Measurements from ENCODE around the gene OSER1.

OSER1 gene

GRCh38 chr20:44186674-44187053 is 23.9 kb downstream of the OSER1 start:
- H3K23ac ChIP-seq (ENCODE audit: low read length): no peak overlapping the region
- H2BK5ac ChIP-seq (ENCODE audit: low read depth, low read length, poor library complexity): peak overlapping the region; percentile 94
- peak overlapping the region; percentile 63 for H2AK5ac ChIP-seq (ENCODE audit: low read length)
- H3K36me3 ChIP-seq (ENCODE audit: control insufficient read depth in 1 of 2, insufficient read depth in 2 of 2, low read length in 2 of 2): no peaks in the 10 kb centered on the region
- DNase-seq: no peak
- H3K14ac ChIP-seq (ENCODE audit: low read length): peak overlapping the region; percentile 83
- H3K79me1 ChIP-seq (ENCODE audit: low read length): peaks cover 45% of the 10 kb centered on the region
- WGBS (ENCODE audit: extremely low coverage, insufficient coverage, insufficient read length): no CpG with 5 or more reads among the region's 14 CpGs
- peak overlapping the region; percentile 92 for H4K91ac ChIP-seq (ENCODE audit: low read depth, low read length)
- peak overlapping the region; percentile 69 for H3K4me2 ChIP-seq (ENCODE audit: low read length)
- peak overlapping the region; percentile 9 for H4K12ac ChIP-seq (ENCODE audit: low read depth, low read length)
- H3K9ac ChIP-seq (ENCODE audit: low read length): peak overlapping the region; percentile 67
- peak overlapping the region; percentile 75 for H3K4me3 ChIP-seq (ENCODE audit: low read depth, low read length)
- H3K9me3 ChIP-seq (ENCODE audit: insufficient read depth, low read depth, low read length): no peaks in the 10 kb centered on the region
- peak overlapping the region; percentile 68 for H4K8ac ChIP-seq (ENCODE audit: low read depth, low read length)
- H2BK120ac ChIP-seq (ENCODE audit: insufficient read depth, low read length, poor library complexity): peak overlapping the region; percentile 81
- H3K4ac ChIP-seq (ENCODE audit: low read depth, low read length): peak overlapping the region; percentile 73
- H3K27ac ChIP-seq (ENCODE audit: low read depth, low read length): peak overlapping the region; percentile 99
- H3K4me1 ChIP-seq (ENCODE audit: control insufficient read depth in 1 of 2, insufficient read depth in 2 of 2, low read length in 2 of 2): peaks cover 29 to 51% of the 10 kb centered on the region in 2 experiments
- H3K79me2 ChIP-seq (ENCODE audit: control insufficient read depth, insufficient read depth, low read length, poor library complexity): peaks cover 19% of the 10 kb centered on the region
- no peaks in the 10 kb centered on the region for H3K27me3 ChIP-seq (ENCODE audit: insufficient read depth, low read length)
- H2BK12ac ChIP-seq (ENCODE audit: low read length): peak overlapping the region; percentile 66
- peak overlapping the region; percentile 63 for H3K18ac ChIP-seq (ENCODE audit: low read length)
- H2AFZ ChIP-seq (ENCODE audit: insufficient read depth, low read length, poor library complexity): peak overlapping the region; percentile 19

GRCh38 chr20:44186201-44186600 is 24.4 kb downstream of the OSER1 start:
- Histone ChIP-seq H3K4me1 (ENCODE audit: control insufficient read depth in 1 of 2, insufficient read depth in 2 of 2, low read length in 2 of 2) (peaks cover 32 to 55% of the 10 kb centered on the region in 2 experiments), H3K23ac (ENCODE audit: low read length) (no peak overlapping the region), H3K79me1 (ENCODE audit: low read length) (peaks cover 49% of the 10 kb centered on the region), H3K4ac (ENCODE audit: low read depth, low read length) (peak overlapping the region; percentile 73), H4K91ac (ENCODE audit: low read depth, low read length) (peak overlapping the region; percentile 92), H3K18ac (ENCODE audit: low read length) (peak overlapping the region; percentile 63), H2BK5ac (ENCODE audit: low read depth, low read length, poor library complexity) (peak overlapping the region; percentile 94), H3K9ac (ENCODE audit: low read length) (peak overlapping the region; percentile 67), H4K8ac (ENCODE audit: low read depth, low read length) (peak overlapping the region; percentile 68), H3K27ac (ENCODE audit: low read depth, low read length) (peak overlapping the region; percentile 99), H2BK120ac (ENCODE audit: insufficient read depth, low read length, poor library complexity) (peak overlapping the region; percentile 81), H3K4me2 (ENCODE audit: low read length) (peak overlapping the region; percentile 69), H2BK12ac (ENCODE audit: low read length) (peak overlapping the region; percentile 3), H3K36me3 (ENCODE audit: control insufficient read depth in 1 of 2, insufficient read depth in 2 of 2, low read length in 2 of 2) (no peaks in the 10 kb centered on the region), H3K14ac (ENCODE audit: low read length) (peak overlapping the region; percentile 83), H4K12ac (ENCODE audit: low read depth, low read length) (peak overlapping the region; percentile 9), H3K79me2 (ENCODE audit: control insufficient read depth, insufficient read depth, low read length, poor library complexity) (peaks cover 21% of the 10 kb centered on the region), H3K27me3 (ENCODE audit: insufficient read depth, low read length) (no peaks in the 10 kb centered on the region), H3K4me3 (ENCODE audit: low read depth, low read length) (peak overlapping the region; percentile 75), H3K9me3 (ENCODE audit: insufficient read depth, low read depth, low read length) (no peaks in the 10 kb centered on the region), H2AK5ac (ENCODE audit: low read length) (no peak overlapping the region), H2AFZ (ENCODE audit: insufficient read depth, low read length, poor library complexity) (no peak overlapping the region)
- no CpG with 5 or more reads among the region's 14 CpGs for WGBS (ENCODE audit: extremely low coverage, insufficient coverage, insufficient read length)
- no peak for DNase-seq

GRCh38 chr20:44185574-44185973 is 25.0 kb downstream of the OSER1 start:
- Histone ChIP-seq H4K12ac (ENCODE audit: low read depth, low read length) (no peak overlapping the region), H3K4me1 (ENCODE audit: control insufficient read depth in 1 of 2, insufficient read depth in 2 of 2, low read length in 2 of 2) (peaks cover 36 to 58% of the 10 kb centered on the region in 2 experiments), H4K91ac (ENCODE audit: low read depth, low read length) (no peak overlapping the region), H2BK5ac (ENCODE audit: low read depth, low read length, poor library complexity) (no peak overlapping the region), H2BK12ac (ENCODE audit: low read length) (peak overlapping the region; percentile 9), H2AK5ac (ENCODE audit: low read length) (no peak overlapping the region), H3K4me3 (ENCODE audit: low read depth, low read length) (no peak overlapping the region), H3K9me3 (ENCODE audit: insufficient read depth, low read depth, low read length) (no peaks in the 10 kb centered on the region), H3K36me3 (ENCODE audit: control insufficient read depth in 1 of 2, insufficient read depth in 2 of 2, low read length in 2 of 2) (no peaks in the 10 kb centered on the region), H3K18ac (ENCODE audit: low read length) (peak overlapping the region; percentile 62), H3K4ac (ENCODE audit: low read depth, low read length) (peak overlapping the region; percentile 59), H3K4me2 (ENCODE audit: low read length) (peak overlapping the region; percentile 69), H3K14ac (ENCODE audit: low read length) (no peak overlapping the region), H4K8ac (ENCODE audit: low read depth, low read length) (no peak overlapping the region), H3K23ac (ENCODE audit: low read length) (no peak overlapping the region), H3K27ac (ENCODE audit: low read depth, low read length) (no peak overlapping the region), H2AFZ (ENCODE audit: insufficient read depth, low read length, poor library complexity) (no peak overlapping the region), H3K79me2 (ENCODE audit: control insufficient read depth, insufficient read depth, low read length, poor library complexity) (peaks cover 21% of the 10 kb centered on the region), H3K9ac (ENCODE audit: low read length) (no peak overlapping the region), H3K79me1 (ENCODE audit: low read length) (peaks cover 51% of the 10 kb centered on the region), H3K27me3 (ENCODE audit: insufficient read depth, low read length) (no peaks in the 10 kb centered on the region), H2BK120ac (ENCODE audit: insufficient read depth, low read length, poor library complexity) (no peak overlapping the region)
- WGBS (ENCODE audit: extremely low coverage, insufficient coverage, insufficient read length): 100% methylated on average over 1 of the region's 4 CpGs
- no peak for DNase-seq

GRCh38 chr20:44183282-44183681 is 27.3 kb downstream of the OSER1 start:
- no peak for DNase-seq
- Histone ChIP-seq H4K8ac (ENCODE audit: low read depth, low read length) (peak overlapping the region; percentile 49), H3K14ac (ENCODE audit: low read length) (peak overlapping the region; percentile 64), H3K79me1 (ENCODE audit: low read length) (peaks cover 45% of the 10 kb centered on the region), H4K12ac (ENCODE audit: low read depth, low read length) (no peak overlapping the region), H3K4me2 (ENCODE audit: low read length) (peak overlapping the region; percentile 47), H3K36me3 (ENCODE audit: control insufficient read depth in 1 of 2, insufficient read depth in 2 of 2, low read length in 2 of 2) (no peaks in the 10 kb centered on the region), H3K27ac (ENCODE audit: low read depth, low read length) (peak overlapping the region; percentile 50), H2BK120ac (ENCODE audit: insufficient read depth, low read length, poor library complexity) (no peak overlapping the region), H3K9me3 (ENCODE audit: insufficient read depth, low read depth, low read length) (no peaks in the 10 kb centered on the region), H2AFZ (ENCODE audit: insufficient read depth, low read length, poor library complexity) (no peak overlapping the region), H3K9ac (ENCODE audit: low read length) (no peak overlapping the region), H3K4me3 (ENCODE audit: low read depth, low read length) (no peak overlapping the region), H3K4ac (ENCODE audit: low read depth, low read length) (peak overlapping the region; percentile 44), H3K23ac (ENCODE audit: low read length) (no peak overlapping the region), H2AK5ac (ENCODE audit: low read length) (peak overlapping the region; percentile 60), H2BK5ac (ENCODE audit: low read depth, low read length, poor library complexity) (no peak overlapping the region), H3K27me3 (ENCODE audit: insufficient read depth, low read length) (no peaks in the 10 kb centered on the region), H3K79me2 (ENCODE audit: control insufficient read depth, insufficient read depth, low read length, poor library complexity) (peaks cover 19% of the 10 kb centered on the region), H2BK12ac (ENCODE audit: low read length) (peak overlapping the region; percentile 37), H3K18ac (ENCODE audit: low read length) (peak overlapping the region; percentile 49), H3K4me1 (ENCODE audit: control insufficient read depth in 1 of 2, insufficient read depth in 2 of 2, low read length in 2 of 2) (peaks cover 32 to 50% of the 10 kb centered on the region in 2 experiments), H4K91ac (ENCODE audit: low read depth, low read length) (peak overlapping the region; percentile 9)
- WGBS (ENCODE audit: extremely low coverage, insufficient coverage, insufficient read length): no CpG with 5 or more reads among the region's 7 CpGs

Measured in trophoblast cell (in vitro differentiated cells and primary cell).